RKO (cell line): Measurements from ENCODE around the gene ZNF469.

Source experiments
- DNase-seq: peaks from one replicate; pipeline ENCODE4 v3.0.0-alpha.2; 2016; ENCODE audit warnings: low spot score

The ZNF469 gene

DNA sequence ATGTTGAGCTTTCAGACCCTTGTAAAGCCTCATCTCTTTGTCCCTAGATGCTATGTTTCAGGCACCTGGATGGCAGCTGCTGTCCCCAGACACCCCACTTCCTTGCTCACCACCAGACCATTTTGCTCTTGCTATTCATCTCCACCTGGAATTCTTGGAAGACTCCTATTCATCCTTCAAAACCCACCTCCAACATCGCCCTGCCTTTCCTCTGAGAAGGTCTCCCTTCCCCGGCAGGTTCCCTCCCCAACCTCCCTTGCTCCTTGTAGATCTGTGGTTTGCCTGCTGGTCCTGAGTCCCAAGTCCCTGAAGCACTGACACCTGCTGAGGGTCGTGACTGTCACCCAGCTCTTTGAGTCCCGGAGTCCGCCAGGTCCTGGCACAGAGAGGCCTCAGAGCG is 9.9 kb downstream of the ZNF469 start:
- DNase-seq: no peak

GRCh38 chr16:88393034-88393433 is 10.3 kb downstream of the ZNF469 start:
- DNase-seq: no peak

DNA sequence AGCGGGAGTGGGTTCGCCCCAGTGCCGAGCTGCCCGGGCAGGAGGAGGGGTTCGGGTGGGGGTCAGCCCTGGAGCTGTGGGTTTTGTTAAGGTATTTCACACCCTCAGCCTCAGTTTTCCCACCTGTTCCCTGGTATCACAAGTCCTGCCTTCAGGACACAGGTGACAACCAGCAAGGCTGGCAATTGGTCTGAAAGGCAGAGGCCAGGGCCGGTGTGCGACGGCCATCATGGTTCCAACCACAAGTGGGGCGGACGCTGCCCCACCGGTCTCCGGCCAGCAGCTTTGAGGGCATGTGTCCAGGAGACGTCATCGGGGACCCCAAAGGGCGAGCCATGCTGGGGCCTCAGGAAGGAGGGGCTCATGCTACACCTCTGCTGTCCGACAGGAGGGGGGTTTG is 10.8 kb downstream of the ZNF469 start:
- DNase-seq: no peak

GRCh38 chr16:88394426-88394825 is 11.7 kb downstream of the ZNF469 start:
- DNase-seq: no peak

GRCh38 chr16:88395669-88396584 is 13.2 kb downstream of the ZNF469 start:
- DNase-seq: no peak

- no peak for DNase-seq
These were observed 15.6 kb downstream of the ZNF469 start for GRCh38 chr16:88398170-88398873.

DNA sequence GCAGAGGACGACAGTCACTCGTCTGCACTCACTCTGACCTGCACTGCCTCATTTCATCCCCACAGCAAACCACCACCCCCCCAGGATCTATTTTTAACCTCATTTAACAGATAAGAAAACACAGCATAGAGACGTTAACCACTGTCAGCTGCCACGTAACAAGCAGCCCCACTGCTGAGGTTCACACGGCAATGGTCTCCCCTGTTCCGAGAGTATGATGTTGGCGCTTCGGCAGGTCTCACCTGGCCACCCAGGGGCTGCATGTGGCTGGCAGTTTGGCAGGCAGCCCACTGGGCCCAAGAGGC is 16.1 kb downstream of the ZNF469 start:
- DNase-seq: no peak

DNA sequence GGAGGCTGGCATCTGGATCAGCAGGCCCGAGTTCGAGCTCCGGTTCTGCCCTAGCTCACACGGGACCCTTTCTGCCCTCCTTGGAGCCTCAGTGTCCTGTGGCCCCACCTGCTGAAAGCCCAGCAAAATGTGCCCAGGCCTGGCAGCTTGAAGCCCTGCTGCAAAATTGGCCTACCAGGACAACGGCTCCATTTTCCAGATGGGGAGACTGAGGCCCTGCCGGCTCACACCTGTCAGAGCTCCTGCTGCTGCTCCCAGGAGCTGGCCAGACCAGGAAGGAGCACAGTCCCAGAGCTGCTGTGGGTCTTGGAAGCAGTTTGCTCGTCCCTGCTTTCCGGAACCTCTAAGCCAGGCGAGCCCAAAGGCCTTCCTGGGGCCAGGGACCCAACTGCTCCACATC is 17.4 kb downstream of the ZNF469 start:
- no peak for DNase-seq

GRCh38 chr16:88401604-88402246 is 19.0 kb downstream of the ZNF469 start:
- DNase-seq: no peak

DNA sequence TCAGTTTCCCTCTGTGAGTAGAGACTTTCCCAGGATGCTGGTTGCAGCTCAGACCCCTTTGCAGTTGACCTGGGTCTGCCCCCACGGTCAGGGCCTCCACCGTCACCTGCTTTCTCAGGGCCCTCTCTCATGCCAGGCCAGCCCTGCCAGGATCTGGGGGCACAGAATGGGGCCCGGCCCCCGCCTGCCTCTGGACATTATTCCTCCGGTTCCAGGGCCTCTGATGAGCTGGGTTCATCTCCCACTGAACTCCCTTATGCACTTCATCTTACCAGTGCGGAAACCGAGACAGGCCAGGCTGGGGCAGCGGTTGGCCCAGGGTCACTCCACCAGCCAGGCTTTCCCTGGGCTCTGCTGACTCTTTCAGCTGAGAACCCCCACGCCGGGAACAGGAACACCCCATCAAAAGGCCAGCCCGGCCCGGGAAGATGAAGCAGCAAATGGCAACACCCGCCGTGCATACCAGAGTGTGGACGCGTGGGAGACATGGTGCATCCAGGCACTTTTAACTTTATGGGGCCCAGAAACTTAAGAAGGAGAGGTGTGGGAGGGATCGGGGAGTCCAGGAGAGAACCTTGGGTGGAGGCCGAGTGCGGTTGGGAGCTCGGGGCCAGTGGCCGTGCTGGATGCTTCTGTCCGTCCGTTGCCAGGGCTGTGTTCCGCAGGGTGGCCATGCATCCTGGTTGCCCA is 19.9 kb downstream of the ZNF469 start:
- no peak for DNase-seq

- DNase-seq: peak; percentile 21
These were observed 21.2 kb downstream of the ZNF469 start for GRCh38 chr16:88403794-88404581.

DNA sequence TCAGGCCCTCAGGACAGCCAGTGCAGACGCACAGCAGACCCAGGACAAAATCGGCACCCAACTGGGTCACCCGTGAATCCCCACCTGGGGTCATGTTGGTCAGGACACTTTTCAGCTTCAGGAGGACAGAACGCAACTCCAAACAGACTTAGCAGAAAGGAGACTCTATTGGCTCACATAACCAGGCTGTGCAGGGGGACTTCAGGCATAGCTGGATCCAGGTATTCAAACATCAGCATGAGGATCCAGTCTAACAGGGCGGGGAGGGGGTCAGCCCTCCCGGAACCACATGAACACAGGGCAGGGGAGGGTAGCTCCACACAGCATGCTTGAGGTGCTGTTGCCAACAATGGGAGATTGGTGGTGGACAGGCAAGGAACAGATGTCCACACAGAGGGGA is 22.0 kb downstream of the ZNF469 start:
- no peak for DNase-seq

GRCh38 chr16:88405216-88406060 is 22.7 kb downstream of the ZNF469 start:
- no peak for DNase-seq

- no peak for DNase-seq
These were observed 23.6 kb downstream of the ZNF469 start for GRCh38 chr16:88406096-88407041.

DNA sequence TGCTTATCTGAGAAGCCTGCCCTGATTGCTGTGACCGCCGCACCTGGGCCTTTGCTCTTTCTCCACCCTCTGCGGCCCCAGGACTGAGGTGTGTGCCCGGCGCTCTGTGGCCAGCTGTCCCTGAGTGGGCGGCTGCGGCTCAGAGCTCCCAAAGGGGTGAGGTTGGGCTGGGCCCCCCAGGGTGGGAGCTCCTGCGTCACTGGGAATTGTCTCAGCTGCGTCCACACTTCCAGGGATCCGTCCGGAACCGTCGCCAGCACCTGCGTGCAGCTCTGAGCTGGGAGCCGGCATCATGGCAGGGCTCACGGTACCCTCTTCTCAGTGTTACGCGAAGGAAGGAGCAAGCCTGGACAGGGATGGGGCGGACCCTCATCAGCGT is 24.3 kb downstream of the ZNF469 start:
- no peak for DNase-seq

DNA sequence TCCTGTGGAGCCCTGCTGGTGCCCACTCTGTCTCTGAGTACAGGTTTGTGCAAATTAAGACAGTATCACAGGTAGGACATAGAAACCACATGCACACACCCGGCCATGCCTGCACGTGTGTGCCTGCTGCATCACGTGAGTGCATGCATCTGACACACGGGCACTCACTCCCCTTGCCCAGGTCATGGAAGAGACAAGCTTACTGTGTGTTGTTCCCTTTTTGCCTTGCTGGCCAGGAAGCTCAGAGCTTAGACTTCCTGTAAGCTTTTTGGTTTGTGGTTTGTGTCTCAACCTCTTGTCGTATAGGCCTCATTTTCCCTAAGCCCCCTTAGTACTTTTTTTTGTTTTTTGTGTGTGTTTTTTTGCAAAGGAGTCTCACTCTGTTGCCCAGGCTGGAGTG is 25.0 kb downstream of the ZNF469 start:
- no peak for DNase-seq

DNA sequence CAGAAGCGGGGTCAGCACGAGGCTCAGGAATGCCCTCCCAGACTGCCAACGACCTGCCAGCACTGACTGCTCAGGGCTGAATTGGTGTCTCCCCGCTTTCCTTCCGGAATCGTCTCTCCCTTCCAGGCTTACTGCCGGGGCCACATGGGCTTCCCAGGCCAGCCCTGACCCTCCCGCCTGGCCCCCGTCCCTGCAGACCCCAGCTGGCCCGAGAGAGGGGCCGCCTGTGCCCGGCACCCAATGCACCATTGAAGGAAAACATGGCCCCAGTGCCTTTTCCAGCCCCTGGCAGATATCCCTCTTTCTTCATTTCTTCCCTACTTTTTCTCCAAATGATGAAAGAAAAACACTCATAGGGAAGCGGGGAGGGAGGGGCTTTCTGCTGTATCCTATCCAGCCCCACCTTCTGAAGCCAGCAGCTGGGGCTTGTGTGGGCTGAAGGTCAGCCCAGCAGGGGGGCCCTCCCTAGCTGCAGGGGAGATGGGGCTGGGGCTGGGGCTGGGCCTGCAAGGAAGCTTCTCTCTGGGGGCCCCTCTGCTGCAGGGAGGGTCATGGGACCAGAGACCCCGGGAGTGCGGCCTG is 25.9 kb downstream of the ZNF469 start:
- no peak for DNase-seq

GRCh38 chr16:88409296-88410065 is 26.7 kb downstream of the ZNF469 start:
- DNase-seq: no peak
